Measurements from ENCODE around the gene MZF1. TPM values are rescaled to one million over a fixed set of nuclear protein-coding genes. Genes with fewer than 3 reads are reported as not detected.

Gene MZF1
- total and polyA plus RNA-seq, 4 donors = 10.3 to 51.7 (median 32.1) TPM

GRCh38 chr19:58570770-58571574, 2.2 kb downstream of the MZF1 start:
- H3K36me3 ChIP-seq (ENCODE audit: control insufficient read depth, insufficient read depth, low read length) = peaks cover 45% of the 10 kb centered on the region
- no peak for DNase-seq (ENCODE audit: low read depth in 4 of 6, low spot score in 6 of 6)
- H3K9me3 ChIP-seq (ENCODE audit: control insufficient read depth, insufficient read depth, low read length) = no peaks in the 10 kb centered on the region
- H3K27ac ChIP-seq (ENCODE audit: low read depth, low read length) = no peak overlapping the region
- no peak overlapping the region for H3K4me3 ChIP-seq (ENCODE audit: low read depth, low read length)
- 92% methylated on average over 23 of the region's 25 CpGs for WGBS (ENCODE audit: insufficient coverage)
- no peaks in the 10 kb centered on the region for H3K27me3 ChIP-seq (ENCODE audit: control insufficient read depth, insufficient read depth, low read length)
- peaks cover 33% of the 10 kb centered on the region for H3K4me1 ChIP-seq (ENCODE audit: control insufficient read depth, insufficient read depth, low read length)

GRCh38 chr19:58569943-58570670, 3.0 kb downstream of the MZF1 start:
- no peak for DNase-seq (ENCODE audit: low read depth in 4 of 6, low spot score in 6 of 6)
- no peak overlapping the region for H3K27ac ChIP-seq (ENCODE audit: low read depth, low read length)
- H3K9me3 ChIP-seq (ENCODE audit: control insufficient read depth, insufficient read depth, low read length) = no peaks in the 10 kb centered on the region
- no peaks in the 10 kb centered on the region for H3K27me3 ChIP-seq (ENCODE audit: control insufficient read depth, insufficient read depth, low read length)
- peaks cover 29% of the 10 kb centered on the region for H3K4me1 ChIP-seq (ENCODE audit: control insufficient read depth, insufficient read depth, low read length)
- H3K36me3 ChIP-seq (ENCODE audit: control insufficient read depth, insufficient read depth, low read length) = peaks cover 47% of the 10 kb centered on the region
- WGBS (ENCODE audit: insufficient coverage) = 93% methylated on average over 6 of the region's 8 CpGs
- no peak overlapping the region for H3K4me3 ChIP-seq (ENCODE audit: low read depth, low read length)

GRCh38 chr19:58569191-58569942, 3.8 kb downstream of the MZF1 start:
- H3K36me3 ChIP-seq (ENCODE audit: control insufficient read depth, insufficient read depth, low read length) = peaks cover 47% of the 10 kb centered on the region
- no peak for DNase-seq (ENCODE audit: low read depth in 4 of 6, low spot score in 6 of 6)
- no peaks in the 10 kb centered on the region for H3K9me3 ChIP-seq (ENCODE audit: control insufficient read depth, insufficient read depth, low read length)
- no peaks in the 10 kb centered on the region for H3K27me3 ChIP-seq (ENCODE audit: control insufficient read depth, insufficient read depth, low read length)
- H3K4me1 ChIP-seq (ENCODE audit: control insufficient read depth, insufficient read depth, low read length) = peaks cover 22% of the 10 kb centered on the region
- no peak overlapping the region for H3K27ac ChIP-seq (ENCODE audit: low read depth, low read length)
- no peak overlapping the region for H3K4me3 ChIP-seq (ENCODE audit: low read depth, low read length)
- 96% methylated on average over 3 of the region's 6 CpGs for WGBS (ENCODE audit: insufficient coverage)

GRCh38 chr19:58568453-58569130, 4.5 kb downstream of the MZF1 start:
- no peak overlapping the region for H3K4me3 ChIP-seq (ENCODE audit: low read depth, low read length)
- H3K27ac ChIP-seq (ENCODE audit: low read depth, low read length) = no peak overlapping the region
- peaks cover 20% of the 10 kb centered on the region for H3K4me1 ChIP-seq (ENCODE audit: control insufficient read depth, insufficient read depth, low read length)
- 98% methylated on average over 4 of the region's 4 CpGs for WGBS (ENCODE audit: insufficient coverage)
- H3K9me3 ChIP-seq (ENCODE audit: control insufficient read depth, insufficient read depth, low read length) = no peaks in the 10 kb centered on the region
- DNase-seq (ENCODE audit: low read depth in 4 of 6, low spot score in 6 of 6) = no peak
- peaks cover 47% of the 10 kb centered on the region for H3K36me3 ChIP-seq (ENCODE audit: control insufficient read depth, insufficient read depth, low read length)
- no peaks in the 10 kb centered on the region for H3K27me3 ChIP-seq (ENCODE audit: control insufficient read depth, insufficient read depth, low read length)

- no peak overlapping the region for H3K4me3 ChIP-seq (ENCODE audit: low read depth, low read length)
- peaks cover 49% of the 10 kb centered on the region for H3K36me3 ChIP-seq (ENCODE audit: control insufficient read depth, insufficient read depth, low read length)
- no peaks in the 10 kb centered on the region for H3K9me3 ChIP-seq (ENCODE audit: control insufficient read depth, insufficient read depth, low read length)
- WGBS (ENCODE audit: insufficient coverage) = 95% methylated on average over 4 of the region's 5 CpGs
- no peak for DNase-seq (ENCODE audit: low read depth in 4 of 6, low spot score in 6 of 6)
- peaks cover 25% of the 10 kb centered on the region for H3K4me1 ChIP-seq (ENCODE audit: control insufficient read depth, insufficient read depth, low read length)
- peaks cover 4% of the 10 kb centered on the region for H3K27me3 ChIP-seq (ENCODE audit: control insufficient read depth, insufficient read depth, low read length)
- no peak overlapping the region for H3K27ac ChIP-seq (ENCODE audit: low read depth, low read length)
Observed at GRCh38 chr19:58566989-58567388, 6.1 kb downstream of the MZF1 start.

GRCh38 chr19:58563823-58564222, 9.3 kb downstream of the MZF1 start:
- 59% methylated on average over 5 of the region's 6 CpGs for WGBS (ENCODE audit: insufficient coverage)
- Histone ChIP-seq H3K4me1 (ENCODE audit: control insufficient read depth, insufficient read depth, low read length) (peaks cover 47% of the 10 kb centered on the region), H3K9me3 (ENCODE audit: control insufficient read depth, insufficient read depth, low read length) (no peaks in the 10 kb centered on the region), H3K27ac (ENCODE audit: low read depth, low read length) (no peak overlapping the region), H3K27me3 (ENCODE audit: control insufficient read depth, insufficient read depth, low read length) (peaks cover 4% of the 10 kb centered on the region), H3K4me3 (ENCODE audit: low read depth, low read length) (no peak overlapping the region), H3K36me3 (ENCODE audit: control insufficient read depth, insufficient read depth, low read length) (peaks cover 18% of the 10 kb centered on the region)
- DNase-seq (ENCODE audit: low read depth in 4 of 6, low spot score in 6 of 6) = no peak

- Histone ChIP-seq H3K4me1 (ENCODE audit: control insufficient read depth, insufficient read depth, low read length) (peaks cover 47% of the 10 kb centered on the region), H3K9me3 (ENCODE audit: control insufficient read depth, insufficient read depth, low read length) (no peaks in the 10 kb centered on the region), H3K36me3 (ENCODE audit: control insufficient read depth, insufficient read depth, low read length) (peaks cover 15% of the 10 kb centered on the region), H3K4me3 (ENCODE audit: low read depth, low read length) (peak overlapping the region; percentile 35), H3K27ac (ENCODE audit: low read depth, low read length) (peak overlapping the region; percentile 7), H3K27me3 (ENCODE audit: control insufficient read depth, insufficient read depth, low read length) (peaks cover 4% of the 10 kb centered on the region)
- WGBS (ENCODE audit: insufficient coverage) = 4% methylated on average over 37 of the region's 40 CpGs
- peak in 3 of 6 donors; percentile 24 to 90 (median 68) for DNase-seq (ENCODE audit: low read depth in 4 of 6, low spot score in 6 of 6)
Observed at GRCh38 chr19:58563034-58563573, 10.0 kb downstream of the MZF1 start.

GRCh38 chr19:58562122-58563033, 10.8 kb downstream of the MZF1 start:
- 7% methylated on average over 107 of the region's 107 CpGs for WGBS (ENCODE audit: insufficient coverage)
- Histone ChIP-seq H3K4me1 (ENCODE audit: control insufficient read depth, insufficient read depth, low read length) (peaks cover 54% of the 10 kb centered on the region), H3K27me3 (ENCODE audit: control insufficient read depth, insufficient read depth, low read length) (peaks cover 4% of the 10 kb centered on the region), H3K36me3 (ENCODE audit: control insufficient read depth, insufficient read depth, low read length) (peaks cover 14% of the 10 kb centered on the region), H3K27ac (ENCODE audit: low read depth, low read length) (peak overlapping the region; percentile 40), H3K9me3 (ENCODE audit: control insufficient read depth, insufficient read depth, low read length) (no peaks in the 10 kb centered on the region), H3K4me3 (ENCODE audit: low read depth, low read length) (peak overlapping the region; percentile 35)
- peak in 2 of 6 donors; percentile 69 to 79 for DNase-seq (ENCODE audit: low read depth in 4 of 6, low spot score in 6 of 6)
